ENCODE results near the gene SORCS2. TPM values are rescaled to one million over a fixed set of nuclear protein-coding genes. Genes with fewer than 3 reads are reported as not detected.
A peak's percentile ranks its signal among the peaks of the same experiment; 100 is the strongest.

SORCS2 gene
- total and polyA plus RNA-seq, 3 donors from 2014 or later, result 2.7 to 4.6 (median 2.9) TPM

- DNase-seq, result no peak
- WGBS, 2 donors, result 86 to 90% methylated on average over 13 of the region's 13 CpGs
- Histone ChIP-seq H3K27me3 (no peaks in the 10 kb centered on the region), H3K27ac (no peak overlapping the region), H3K4me3 (no peak overlapping the region), H3K36me3 (ENCODE audit: low read depth, missing control alignments) (no peaks in the 10 kb centered on the region), H3K9me3 (no peaks in the 10 kb centered on the region), H3K4me1 (peaks cover 10% of the 10 kb centered on the region)
- no peak for TF ChIP-seq POLR2A (IDR thresholded peaks at IDR 0.05)
- TF ChIP-seq, protein P1, sequence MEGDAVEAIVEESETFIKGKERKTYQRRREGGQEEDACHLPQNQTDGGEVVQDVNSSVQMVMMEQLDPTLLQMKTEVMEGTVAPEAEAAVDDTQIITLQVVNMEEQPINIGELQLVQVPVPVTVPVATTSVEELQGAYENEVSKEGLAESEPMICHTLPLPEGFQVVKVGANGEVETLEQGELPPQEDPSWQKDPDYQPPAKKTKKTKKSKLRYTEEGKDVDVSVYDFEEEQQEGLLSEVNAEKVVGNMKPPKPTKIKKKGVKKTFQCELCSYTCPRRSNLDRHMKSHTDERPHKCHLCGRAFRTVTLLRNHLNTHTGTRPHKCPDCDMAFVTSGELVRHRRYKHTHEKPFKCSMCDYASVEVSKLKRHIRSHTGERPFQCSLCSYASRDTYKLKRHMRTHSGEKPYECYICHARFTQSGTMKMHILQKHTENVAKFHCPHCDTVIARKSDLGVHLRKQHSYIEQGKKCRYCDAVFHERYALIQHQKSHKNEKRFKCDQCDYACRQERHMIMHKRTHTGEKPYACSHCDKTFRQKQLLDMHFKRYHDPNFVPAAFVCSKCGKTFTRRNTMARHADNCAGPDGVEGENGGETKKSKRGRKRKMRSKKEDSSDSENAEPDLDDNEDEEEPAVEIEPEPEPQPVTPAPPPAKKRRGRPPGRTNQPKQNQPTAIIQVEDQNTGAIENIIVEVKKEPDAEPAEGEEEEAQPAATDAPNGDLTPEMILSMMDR (IDR thresholded peaks at IDR 0.05), result peak in 1 of 3 experiments; percentile 8
- intact Hi-C loops (cut with DNase I; ENCODE audit: low total_unique reads), result no loop called here
These were observed 40.6 kb upstream of the SORCS2 start for GRCh38 chr4:7151668-7152227.

DNA sequence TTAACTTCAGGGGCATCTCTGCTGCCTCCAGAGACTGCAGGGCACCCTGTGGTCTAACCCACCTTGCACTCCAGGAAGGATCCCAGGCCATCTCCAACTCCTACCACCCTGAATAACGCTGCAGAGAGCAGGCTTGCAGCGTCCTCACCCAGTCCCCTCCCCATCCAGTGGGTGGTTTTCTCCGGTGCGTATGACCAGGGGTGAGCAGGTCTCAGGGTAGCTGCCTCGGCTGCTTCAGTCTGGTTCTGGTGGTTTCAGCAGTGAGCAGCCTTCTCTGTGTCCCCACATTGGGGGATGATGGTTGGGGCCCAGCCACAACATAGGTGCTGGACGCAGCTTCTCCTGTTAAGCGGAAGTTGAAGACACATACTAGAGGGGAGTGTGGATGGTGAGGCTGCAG is 38.6 kb upstream of the SORCS2 start:
- H3K27ac ChIP-seq, result no peak overlapping the region
- H3K4me3 ChIP-seq, result no peak overlapping the region
- no peak for TF ChIP-seq POLR2A (IDR thresholded peaks at IDR 0.05)
- TF ChIP-seq, protein P1 (IDR thresholded peaks at IDR 0.05), result no peak
- no peaks in the 10 kb centered on the region for H3K36me3 ChIP-seq (ENCODE audit: low read depth, missing control alignments)
- intact Hi-C loops (cut with DNase I; ENCODE audit: low total_unique reads), result no loop called here
- no peaks in the 10 kb centered on the region for H3K27me3 ChIP-seq
- H3K9me3 ChIP-seq, result no peaks in the 10 kb centered on the region
- H3K4me1 ChIP-seq, result peaks cover 13% of the 10 kb centered on the region
- no peak for DNase-seq
- 92 to 100% methylated on average over 4 to 7 of the region's 7 CpGs for WGBS, 2 donors

- TF ChIP-seq, protein P1 (IDR thresholded peaks at IDR 0.05), result no peak
- no peak for TF ChIP-seq POLR2A (IDR thresholded peaks at IDR 0.05)
- Histone ChIP-seq H3K9me3 (no peaks in the 10 kb centered on the region), H3K27ac (no peak overlapping the region), H3K4me1 (peaks cover 13% of the 10 kb centered on the region), H3K36me3 (ENCODE audit: low read depth, missing control alignments) (no peaks in the 10 kb centered on the region), H3K27me3 (no peaks in the 10 kb centered on the region), H3K4me3 (no peak overlapping the region)
- no peak for DNase-seq
- whole genome bisulfite sequencing, 2 donors, result 85 to 96% methylated on average over 17 to 18 of the region's 18 CpGs
- intact Hi-C loops (cut with DNase I; ENCODE audit: low total_unique reads), result no loop called here
These were observed 37.9 kb upstream of the SORCS2 start for GRCh38 chr4:7154351-7154981.

- Histone ChIP-seq H3K27ac (peak overlapping the region in 1 of 2 donors; percentile 74), H3K36me3 (ENCODE audit: low read depth, missing control alignments) (no peaks in the 10 kb centered on the region), H3K4me3 (no peak overlapping the region), H3K4me1 (peaks cover 13% of the 10 kb centered on the region), H3K27me3 (no peaks in the 10 kb centered on the region), H3K9me3 (no peaks in the 10 kb centered on the region)
- intact Hi-C loops (cut with DNase I; ENCODE audit: low total_unique reads), result no loop called here
- DNase-seq, result peak; percentile 48
- TF ChIP-seq, protein P1 (IDR thresholded peaks at IDR 0.05), result no peak
- no peak for TF ChIP-seq POLR2A (IDR thresholded peaks at IDR 0.05)
- WGBS, 2 donors, result 63 to 69% methylated on average over 16 to 19 of the region's 19 CpGs
These were observed 36.7 kb upstream of the SORCS2 start for GRCh38 chr4:7155590-7156071.
